IMR-90 (cell line): ENCODE data around the gene PIN4. TPM values are rescaled to one million over a fixed set of nuclear protein-coding genes. Genes with fewer than 3 reads are reported as not detected.

Experiments
- ATAC-seq: fragments of 200-7000 bp; cut with Tn5 transposase; 2 replicates; pipeline ENCODE4 v1.9.1; 2020; ENCODE audit warnings: low read depth, mild to moderate bottlenecking, moderate library complexity
- BruUV-seq: library from RNA; stranded (reverse); fragments of 400-500 nt; replicated peaks from 2 replicates; lab custom pipeline; 2021; lab: Mats Ljungman, UMichigan
- CTCF ChIA-PET: fragments of 300-600 bp; formaldehyde crosslinking; extraction: SDS; loops from one replicate; lab custom pipeline; 2021; ENCODE audit warnings: antibody characterized with exemption; lab: Yijun Ruan, JAX
- POLR2A ChIA-PET: fragments of 300-600 bp; sonication (Branson Sonifier 250); formaldehyde crosslinking; loops from one replicate; lab custom pipeline; 2022; ENCODE audit warnings: antibody characterized with exemption; ENCODE audit not compliant: unreplicated experiment; lab: Charles Lee
- DNase-seq: peaks from one replicate; pipeline ENCODE4 v3.0.0; 2013
- H2AFZ ChIP-seq: replicated peaks from 2 replicates; pipeline ENCODE3; 2013; ENCODE audit warnings: low read length, mild to moderate bottlenecking; ENCODE audit not compliant: poor library complexity
- H2AK5ac ChIP-seq: 2 replicates; pipeline ENCODE4 v1.6.1; 2013; ENCODE audit warnings: low read depth, low read length, inconsistent platforms
- H2AK9ac ChIP-seq: replicated peaks from 2 replicates; pipeline ENCODE3; 2013; ENCODE audit warnings: mild to moderate bottlenecking, low read depth, low read length, moderate library complexity; ENCODE audit not compliant: poor library complexity
- H2BK120ac ChIP-seq: 2 replicates; pipeline ENCODE4 v1.6.1; 2013; ENCODE audit warnings: low read depth, low read length, inconsistent platforms
- H2BK15ac ChIP-seq: 3 replicates; pipeline ENCODE4 v1.6.1; 2013; ENCODE audit warnings: low read depth, low read length, inconsistent platforms
- H2BK20ac ChIP-seq: 2 replicates; pipeline ENCODE4 v1.6.1; 2013; ENCODE audit warnings: low read depth, mild to moderate bottlenecking, inconsistent platforms, low read length, moderate library complexity
- H2BK5ac ChIP-seq: 2 replicates; pipeline ENCODE4 v1.6.1; 2013; ENCODE audit warnings: mild to moderate bottlenecking, low read depth, low read length, inconsistent platforms; ENCODE audit not compliant: poor library complexity, severe bottlenecking
- H3K14ac ChIP-seq: replicated peaks from 2 replicates; pipeline ENCODE4 v1.6.1; 2013; ENCODE audit warnings: low read depth, low read length, inconsistent platforms
- H3K18ac ChIP-seq: 2 replicates; pipeline ENCODE4 v1.6.1; 2013; ENCODE audit warnings: low read depth, low read length, control low read depth
- H3K23ac ChIP-seq: 2 replicates; pipeline ENCODE4 v1.6.1; 2013; ENCODE audit warnings: low read depth, low read length, inconsistent platforms
- H3K27ac ChIP-seq: 2 replicates; pipeline ENCODE4 v1.5.1; 2013; ENCODE audit warnings: mild to moderate bottlenecking, control low read depth, low read length; ENCODE audit not compliant: insufficient read depth
- H3K27me3 ChIP-seq: 2 replicates; pipeline ENCODE4 v1.6.1; 2013; ENCODE audit warnings: low read length; ENCODE audit not compliant: control insufficient read depth, insufficient read depth
- H3K36me3 ChIP-seq: 2 replicates; pipeline ENCODE4 v1.6.1; 2013; ENCODE audit warnings: low read length, mixed read lengths; ENCODE audit not compliant: control insufficient read depth, insufficient read depth
- H3K4ac ChIP-seq: 2 replicates; pipeline ENCODE4 v1.6.1; 2013; ENCODE audit warnings: low read depth, low read length, inconsistent platforms
- H3K4me1 ChIP-seq: 2 replicates; pipeline ENCODE4 v1.6.1; 2013; ENCODE audit warnings: low read length, mixed read lengths; ENCODE audit not compliant: control insufficient read depth, insufficient read depth
- H3K4me2 ChIP-seq: 2 replicates; pipeline ENCODE4 v1.6.1; 2013; ENCODE audit warnings: low read depth, mild to moderate bottlenecking, control low read depth, low read length, moderate library complexity
- H3K4me3 ChIP-seq: 2 replicates; pipeline ENCODE4 v1.5.1; 2013; ENCODE audit warnings: low read depth, mild to moderate bottlenecking, control low read depth, low read length, moderate library complexity; ENCODE audit not compliant: insufficient read depth
- H3K56ac ChIP-seq: 2 replicates; pipeline ENCODE4 v1.6.1; 2013; ENCODE audit warnings: low read length, inconsistent platforms; ENCODE audit not compliant: insufficient read depth; ENCODE audit errors: extremely low read depth
- H3K79me1 ChIP-seq, 2 experiments: 2 replicates each; pipeline ENCODE4 v1.6.1; 2013; ENCODE audit warnings: low read length in 2 of 2, inconsistent platforms in 1 of 2, low read depth in 1 of 2
- H3K9ac ChIP-seq: 2 replicates; pipeline ENCODE4 v1.6.1; 2013; ENCODE audit warnings: low read depth, low read length, control low read depth
- H3K9me1 ChIP-seq: 2 replicates; pipeline ENCODE4 v1.6.1; 2013; ENCODE audit warnings: low read length, inconsistent platforms; ENCODE audit not compliant: insufficient read depth
- H3K9me3 ChIP-seq: 2 replicates; pipeline ENCODE4 v1.6.1; 2013; ENCODE audit warnings: low read length; ENCODE audit not compliant: control insufficient read depth, insufficient read depth
- H4K20me1 ChIP-seq: 2 replicates; pipeline ENCODE4 v1.6.1; 2013; ENCODE audit warnings: low read length, inconsistent platforms; ENCODE audit not compliant: insufficient read depth
- H4K5ac ChIP-seq: 2 replicates; pipeline ENCODE4 v1.6.1; 2013; ENCODE audit warnings: mild to moderate bottlenecking, low read depth, low read length, control low read depth
- H4K8ac ChIP-seq, 2 experiments: 2 replicates each; pipeline ENCODE4 v1.6.1; 2013; ENCODE audit warnings: low read depth in 2 of 2, low read length in 2 of 2, control low read depth in 1 of 2, inconsistent platforms in 1 of 2
- H4K91ac ChIP-seq: 2 replicates; pipeline ENCODE4 v1.6.1; 2013; ENCODE audit warnings: low read depth, low read length, inconsistent platforms; ENCODE audit not compliant: insufficient read depth
- CHD1 ChIP-seq: IDR thresholded peaks from 2 replicates; pipeline ENCODE4 v1.6.1; 2012; ENCODE audit warnings: low read depth, low read length, improper control_type of control experiment
- CTCF ChIP-seq: conservative IDR thresholded peaks from 2 replicates; pipeline ENCODE4 v1.5.1; 2012; ENCODE audit warnings: mild to moderate bottlenecking, low read depth, low read length, improper control_type of control experiment
- FOS ChIP-seq: fragments of 150-350 bp; IDR thresholded peaks from 2 replicates; pipeline ENCODE4 v1.6.1; 2016; ENCODE audit warnings: low read depth, low read length
- MAFK ChIP-seq: IDR thresholded peaks from 2 replicates; pipeline ENCODE4 v1.6.1; 2012; ENCODE audit warnings: low read depth, low read length, improper control_type of control experiment
- MXI1 ChIP-seq: IDR thresholded peaks from 2 replicates; pipeline ENCODE4 v1.6.1; 2012; ENCODE audit warnings: low read depth, mild to moderate bottlenecking, low read length, moderate library complexity, borderline replicate concordance
- POLR2A ChIP-seq: IDR thresholded peaks from 2 replicates; pipeline ENCODE4 v1.6.1; 2012; ENCODE audit warnings: mild to moderate bottlenecking, low read depth, low read length
- RAD21 ChIP-seq: IDR thresholded peaks from 2 replicates; pipeline ENCODE4 v1.6.1; 2012; ENCODE audit warnings: low read length, improper control_type of control experiment
- RCOR1 ChIP-seq: IDR thresholded peaks from 2 replicates; pipeline ENCODE4 v1.6.1; 2012; ENCODE audit warnings: mild to moderate bottlenecking, low read length, improper control_type of control experiment; ENCODE audit not compliant: insufficient replicate concordance
- RFX5 ChIP-seq: IDR thresholded peaks from 2 replicates; pipeline ENCODE4 v1.8.0; 2012; ENCODE audit warnings: low read depth, mild to moderate bottlenecking, low read length, moderate library complexity
- SMC3 ChIP-seq: fragments of 150-350 bp; IDR thresholded peaks from 2 replicates; pipeline ENCODE4 v1.6.1; 2016; ENCODE audit warnings: low read depth, mild to moderate bottlenecking, antibody characterized with exemption, low read length, moderate library complexity
- WGBS, 2 experiments: methylation state at CpG; one replicate each; pipeline versions ENCODE4 v1.1.5 to v1.1.7; 2013; ENCODE audit warnings: missing lambda C conversion rate in 2 of 2; ENCODE audit not compliant: insufficient read length in 1 of 2; ENCODE audit errors: extremely low coverage in 2 of 2; 5-methylcytosine and 5-hydroxymethylcytosine counted together
- dilution Hi-C: fragments of 300-500 bp; cut with HindIII; formaldehyde crosslinking; loops from one replicate; pipeline ENCODE4 v1.14.3; 2018; ENCODE audit warnings: low sequenced_read_pairs; ENCODE audit not compliant: unreplicated experiment
- in situ Hi-C: fragments of 300-500 bp; cut with MboI; formaldehyde crosslinking; loops from 3 replicates; pipeline ENCODE4 v1.14.3; 2019; ENCODE audit warnings: low sequenced_read_pairs, inconsistent platforms, mixed read lengths
- intact Hi-C: fragments of 100-400 bp; cut with micrococcal nuclease; formaldehyde crosslinking; loops from 2 replicates; pipeline ENCODE4 v1.10.0; 2022
- polyA plus RNA-seq, 3 experiments: library from polyadenylated mRNA; depleted of rRNA; stranded (reverse); fragments of >200 nt; gene quantifications; 2 replicates each; pipeline ENCODE4 v1.2.3, GENCODE V29; 2012; ENCODE audit warnings: low replicate concordance in 1 of 3
- total RNA-seq: library from RNA; depleted of rRNA; stranded (reverse); fragments of >200 nt; gene quantifications from 2 replicates; pipeline ENCODE4 v1.2.3, GENCODE V29; 2012

PIN4 gene
- total and polyA plus RNA-seq, 2 of the 4 experiments (the other 2 are of a cell fraction) = 2.2 to 18.2 TPM

GRCh38 chrX:72238721-72239475, 57.3 kb downstream of the PIN4 start, which contains the start of gene ERCC6L:
Gene ERCC6L (minus strand): TSS chrX:72239027. CDS start chrX:72238911, 116 bp downstream.
- ATAC-seq (peak; percentile 98), DNase-seq (peak; percentile 80)
- Histone ChIP-seq H2BK20ac (no peak within 1 kb of the TSS), H3K9me1 (no peaks in the 10 kb centered on the region), H3K23ac (0 out of 2 replicates have a peak within 1 kb of the TSS, but pooled peaks have one; percentile 24), H4K20me1 (no peaks in the 10 kb centered on the region), H3K36me3 (no peaks in the 10 kb centered on the region), H2AK9ac (peak within 1 kb of the TSS; percentile 84), H2BK15ac (no peak within 1 kb of the TSS), H4K5ac (0 out of 2 replicates have a peak within 1 kb of the TSS, but pooled peaks have one; percentile 1), H2AK5ac (0 out of 2 replicates have a peak within 1 kb of the TSS, but pooled peaks have one; percentile 49), H3K27me3 (peaks cover 2% of the 10 kb centered on the region; the same call in 1 of the 2 replicates), H3K79me1 (peaks cover 4 to 7% of the 10 kb centered on the region in 2 experiments; a peak in 1 of 4 replicates), H2AFZ (peak within 1 kb of the TSS; percentile 96), H3K9ac (peak within 1 kb of the TSS; percentile 3; the same call in 1 of the 2 replicates), H3K18ac (no peak within 1 kb of the TSS), H3K4me1 (no peaks in the 10 kb centered on the region), H3K14ac (no peak within 1 kb of the TSS; the same call in 1 of the 2 replicates), H3K27ac (peak within 1 kb of the TSS; percentile 11; the same call in 1 of the 2 replicates), H3K4me2 (peak within 1 kb of the TSS; percentile 91), H3K9me3 (no peaks in the 10 kb centered on the region), H4K91ac (0 out of 2 replicates have a peak within 1 kb of the TSS, but pooled peaks have one; percentile 6), H2BK5ac (no peak within 1 kb of the TSS), H2BK120ac (no peak within 1 kb of the TSS), H3K4me3 (peak within 1 kb of the TSS; percentile 32), H3K56ac (no peak within 1 kb of the TSS), H3K4ac (peak within 1 kb of the TSS; percentile 79), H4K8ac (peak within 1 kb of the TSS; percentile 42 to 95; a peak in 3 of 4 replicates)
- CTCF ChIA-PET = no interaction called here
- intact Hi-C loops = no loop called here
- POLR2A ChIA-PET = no interaction called here
- BruUV-seq = no TSS peak
- 38% methylated on average over 18 of the region's 59 CpGs; no CpG with 5 or more reads in 1 of the 2 experiments for WGBS, 2 experiments
- TF ChIP-seq SMC3 (no peak), CTCF (no peak), CHD1 (no peak), POLR2A (no peak), MAFK (no peak), RAD21 (no peak), RFX5 (no peak), FOS (no peak), RCOR1 (no peak), MXI1 (no peak)
- in situ Hi-C loops = no loop called here
- dilution Hi-C loops = no loop called here
